ENCODE measurements around the gene ZNF227. TPM values are rescaled to one million over a fixed set of nuclear protein-coding genes. Genes with fewer than 3 reads are reported as not detected.

The ZNF227 gene
- total and polyA plus RNA-seq, 9 of the 15 experiments (the other 6 are each of a cell fraction or from before 2014, with no cell fraction given), result 3.0 to 15.1 (median 10.0) TPM

- no peak overlapping the region for H3K4me3 ChIP-seq
- H3K9me1 ChIP-seq (ENCODE audit: control insufficient read depth, insufficient read depth, low read length), result no peaks in the 10 kb centered on the region
- H4K20me1 ChIP-seq (replicated peaks; ENCODE audit: control insufficient read depth, insufficient read depth, low read length), result no peaks in the 10 kb centered on the region
- H3K27ac ChIP-seq (ENCODE audit: extremely low read depth, low read depth, low read length), result no peak overlapping the region
- POLR2A ChIA-PET, result no interaction called here
- no TSS peak for BruUV-seq (replicated peaks)
- H3K36me3 ChIP-seq (ENCODE audit: control insufficient read depth, insufficient read depth, low read length), result no peaks in the 10 kb centered on the region
- no peak overlapping the region for H2AFZ ChIP-seq (ENCODE audit: low read depth, low read length)
- intact Hi-C loops (cut with micrococcal nuclease) (no loop called here), in situ Hi-C loops (cut with MboI) (no loop called here)
- H3K4me1 ChIP-seq (replicated peaks in 1 of 2; ENCODE audit: control insufficient read depth in 2 of 2, insufficient read depth in 2 of 2, low read length in 2 of 2), result no peaks in the 10 kb centered on the region
- H3K4me2 ChIP-seq (ENCODE audit: insufficient read depth, low read length), result no peak overlapping the region
- H3K27me3 ChIP-seq (ENCODE audit: control insufficient read depth in 2 of 2, insufficient read depth in 2 of 2, low read length in 2 of 2), result no peaks in the 10 kb centered on the region
- DNase-seq (ENCODE audit: extremely low read depth in 1 of 4, low spot score in 3 of 4), result no peak
- no peak overlapping the region for H3K9ac ChIP-seq (ENCODE audit: insufficient read depth in 1 of 2, low read depth in 2 of 2, low read length in 2 of 2)
- H3K9me3 ChIP-seq (replicated peaks; ENCODE audit: control insufficient read depth, insufficient read depth, low read depth, low read length), result no peaks in the 10 kb centered on the region
- no peak for ATAC-seq
- H3K79me2 ChIP-seq (ENCODE audit: control insufficient read depth, insufficient read depth, low read length), result no peaks in the 10 kb centered on the region
- no peak for FAIRE-seq
- WGBS (ENCODE audit: insufficient coverage, low coverage, missing lambda C conversion rate), result 5% methylated on average over 6 of the region's 6 CpGs
- CTCF ChIA-PET (ENCODE audit: low intra/inter-chr PET ratio), result no interaction called here
- no peak for TF ChIP-seq PHB (CRISPR knock-in tag; IDR thresholded peaks at IDR 0.05)
- TF ChIP-seq HCFC1 (IDR thresholded peaks at IDR 0.05; ENCODE audit: low read depth, low read length), result no peak
- TF ChIP-seq ZNF395 (CRISPR knock-in tag; IDR thresholded peaks at IDR 0.05), result no peak
- no peak for TF ChIP-seq ZNF699 (CRISPR knock-in tag; IDR thresholded peaks at IDR 0.05; ENCODE audit: insufficient replicate concordance)
- TF ChIP-seq HOMEZ (CRISPR knock-in tag; IDR thresholded peaks at IDR 0.05), result no peak
Measured at GRCh38 chr19:44190020-44190419, 22.3 kb upstream of the ZNF227 start.
